GM12801 (cell line): ENCODE results near the gene USHBP1.

ENCODE experiments used
- TF ChIP-seq, protein P1 (sequence below): IDR thresholded peaks from one replicate; pipeline ENCODE4 v1.5.1; 2011; ENCODE audit warnings: control low read depth; ENCODE audit not compliant: insufficient read length; ENCODE audit errors: extremely low read depth

The USHBP1 gene

GRCh38 chr19:17254636-17255035, 9.9 kb downstream of the USHBP1 start:
- TF ChIP-seq, protein P1, sequence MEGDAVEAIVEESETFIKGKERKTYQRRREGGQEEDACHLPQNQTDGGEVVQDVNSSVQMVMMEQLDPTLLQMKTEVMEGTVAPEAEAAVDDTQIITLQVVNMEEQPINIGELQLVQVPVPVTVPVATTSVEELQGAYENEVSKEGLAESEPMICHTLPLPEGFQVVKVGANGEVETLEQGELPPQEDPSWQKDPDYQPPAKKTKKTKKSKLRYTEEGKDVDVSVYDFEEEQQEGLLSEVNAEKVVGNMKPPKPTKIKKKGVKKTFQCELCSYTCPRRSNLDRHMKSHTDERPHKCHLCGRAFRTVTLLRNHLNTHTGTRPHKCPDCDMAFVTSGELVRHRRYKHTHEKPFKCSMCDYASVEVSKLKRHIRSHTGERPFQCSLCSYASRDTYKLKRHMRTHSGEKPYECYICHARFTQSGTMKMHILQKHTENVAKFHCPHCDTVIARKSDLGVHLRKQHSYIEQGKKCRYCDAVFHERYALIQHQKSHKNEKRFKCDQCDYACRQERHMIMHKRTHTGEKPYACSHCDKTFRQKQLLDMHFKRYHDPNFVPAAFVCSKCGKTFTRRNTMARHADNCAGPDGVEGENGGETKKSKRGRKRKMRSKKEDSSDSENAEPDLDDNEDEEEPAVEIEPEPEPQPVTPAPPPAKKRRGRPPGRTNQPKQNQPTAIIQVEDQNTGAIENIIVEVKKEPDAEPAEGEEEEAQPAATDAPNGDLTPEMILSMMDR, result no peak

DNA sequence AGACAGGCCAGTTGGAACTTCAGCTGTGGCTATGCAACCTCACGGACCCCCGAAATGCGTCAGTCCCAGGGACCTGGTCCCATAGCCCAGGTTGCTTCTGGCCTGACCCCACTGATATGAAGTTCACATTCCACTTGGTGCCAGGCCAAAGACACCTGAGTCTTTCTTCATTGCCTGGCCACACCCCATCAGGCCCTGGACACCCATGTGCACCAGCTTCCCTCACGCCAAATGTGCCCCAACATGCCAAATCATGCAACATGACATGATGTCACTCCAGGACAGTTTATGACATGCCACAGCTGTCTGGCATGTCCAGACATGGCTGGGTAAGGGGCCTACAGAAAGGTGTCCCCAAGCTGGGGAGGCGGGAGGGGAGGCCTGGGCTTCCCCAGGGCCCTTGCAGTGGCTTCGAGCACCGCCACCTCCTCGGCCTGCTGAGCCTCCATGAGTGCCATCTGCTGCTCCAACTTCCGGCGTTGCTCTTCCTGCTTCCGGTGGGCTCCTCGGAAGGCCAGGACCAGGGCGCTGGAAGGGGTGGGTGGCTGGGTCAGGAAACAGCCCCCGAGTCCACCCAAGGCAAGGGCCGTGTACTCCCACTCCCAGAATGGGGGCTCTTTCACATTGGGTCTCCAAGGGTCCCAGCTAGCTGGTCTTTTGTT, 14.5 kb downstream of the USHBP1 start:
- TF ChIP-seq, protein P1, result no peak

GRCh38 chr19:17248011-17248776, 16.4 kb downstream of the USHBP1 start:
- TF ChIP-seq, protein P1, result no peak

DNA sequence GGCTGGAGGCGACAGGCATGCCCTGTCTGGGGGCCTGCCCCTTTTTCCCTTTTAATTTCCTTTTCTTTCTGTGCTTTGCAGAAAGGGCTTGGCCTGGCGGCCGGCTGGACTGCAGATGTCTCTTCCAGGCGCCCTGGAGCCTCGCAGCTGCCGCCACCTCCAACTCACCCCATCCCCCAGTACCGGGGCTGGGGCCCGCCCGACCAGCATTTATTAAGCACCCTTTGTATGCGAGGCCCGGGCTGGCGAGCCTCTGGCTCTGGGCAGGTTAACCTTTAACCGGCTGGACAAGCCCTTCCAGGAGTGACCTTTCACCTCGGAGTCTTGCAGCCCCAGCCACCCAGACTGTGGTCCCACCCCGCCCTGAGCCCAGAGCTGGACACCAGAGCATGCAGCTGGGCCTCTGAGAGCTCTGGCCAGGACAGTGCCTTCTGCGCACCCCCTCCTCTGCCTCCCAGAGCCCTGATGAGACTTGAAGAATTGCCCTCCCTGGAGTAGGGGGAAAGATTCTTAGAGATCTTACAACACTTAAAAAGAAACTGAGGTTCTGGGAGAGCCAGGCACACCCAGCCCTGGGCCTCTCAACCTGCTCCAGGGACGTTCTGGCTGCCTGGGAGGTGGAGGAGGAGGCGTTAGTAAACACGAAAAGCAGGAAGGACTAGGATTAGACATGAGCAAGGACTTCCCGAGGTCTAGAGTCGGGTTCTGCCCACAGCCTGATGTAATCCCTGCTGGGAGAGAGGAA, 17.7 kb downstream of the USHBP1 start:
- TF ChIP-seq, protein P1, result no peak

- TF ChIP-seq, protein P1, result no peak
Measured at GRCh38 chr19:17245535-17245984, 19.0 kb downstream of the USHBP1 start, which contains the start of gene NR2F6. Gene NR2F6, minus strand, starts transcription at chr19:17245919. Its CDS starts 699 bp downstream, at chr19:17245220.

GRCh38 chr19:17244618-17245534, 19.7 kb downstream of the USHBP1 start:
- TF ChIP-seq, protein P1, result no peak
